OCI-LY1 (cell line): ENCODE measurements around the gene FCSK.
"Not testable (repeated sequence)": the region's sequence is repeated elsewhere in the genome, so short reads cannot be mapped to it uniquely, and the experiment has no call there.

Experiments
- H2AFZ ChIP-seq: fragments of 200-600 bp; sonication (generic), shearing (Covaris generic); 2 replicates; pipeline ENCODE4 v1.6.0; 2014; ENCODE audit warnings: antibody characterized with exemption, mild to moderate bottlenecking, low read length
- H3F3A ChIP-seq: fragments of 200-600 bp; sonication (generic), shearing (Covaris generic); 2 replicates; pipeline ENCODE4 v1.6.0; 2014; ENCODE audit warnings: mild to moderate bottlenecking, antibody characterized with exemption, low read length, moderate library complexity; ENCODE audit not compliant: insufficient read depth
- H3K27ac ChIP-seq: fragments of 200-600 bp; sonication (generic); 2 replicates; pipeline ENCODE4 v1.5.1; 2014; ENCODE audit warnings: low read length, mixed run types, mild to moderate bottlenecking, low read depth; ENCODE audit not compliant: poor library complexity, severe bottlenecking
- H3K27me3 ChIP-seq: fragments of 200-600 bp; sonication (generic); 2 replicates; pipeline ENCODE4 v1.6.0; 2014; ENCODE audit warnings: antibody characterized with exemption, mild to moderate bottlenecking, low read length, moderate library complexity; ENCODE audit not compliant: insufficient read depth
- H3K36me3 ChIP-seq: fragments of 200-600 bp; sonication (generic); 2 replicates; pipeline ENCODE4 v1.6.1; 2014; ENCODE audit warnings: mild to moderate bottlenecking, antibody characterized with exemption, low read length, moderate library complexity, mixed read lengths; ENCODE audit not compliant: insufficient read depth
- H3K4me1 ChIP-seq: fragments of 200-600 bp; sonication (generic); 2 replicates; pipeline ENCODE4 v1.5.1; 2014; ENCODE audit warnings: mild to moderate bottlenecking, low read length, moderate library complexity; ENCODE audit not compliant: insufficient read depth, severe bottlenecking
- H3K4me2 ChIP-seq: fragments of 200-600 bp; sonication (generic), shearing (Covaris generic); 2 replicates; pipeline ENCODE4 v1.6.1; 2014; ENCODE audit warnings: low read length
- H3K4me3 ChIP-seq: fragments of 200-600 bp; sonication (generic); 2 replicates; pipeline ENCODE4 v1.5.1; 2014; ENCODE audit warnings: low read length, low read depth, mild to moderate bottlenecking, mixed read lengths; ENCODE audit not compliant: poor library complexity, severe bottlenecking
- H3K79me2 ChIP-seq: fragments of 200-600 bp; shearing (Covaris generic); 2 replicates; pipeline ENCODE4 v1.6.1; 2016; ENCODE audit warnings: mixed run types, low read length, mixed read lengths; ENCODE audit not compliant: insufficient read depth
- H3K9ac ChIP-seq: fragments of 200-600 bp; sonication (generic), shearing (Covaris generic); 2 replicates; pipeline ENCODE4 v1.6.1; 2014; ENCODE audit warnings: mild to moderate bottlenecking, low read length, mixed read lengths
- H3K9me2 ChIP-seq: fragments of 200-600 bp; sonication (generic), shearing (Covaris generic); 2 replicates; pipeline ENCODE4 v1.6.1; 2014; ENCODE audit warnings: low read depth, mild to moderate bottlenecking, low read length, mixed read lengths
- H3K9me3 ChIP-seq: fragments of 200-600 bp; shearing (Covaris generic); 2 replicates; pipeline ENCODE4 v1.6.1; 2014; ENCODE audit warnings: low read length, mixed read lengths
- H4K20me1 ChIP-seq: fragments of 200-600 bp; sonication (generic), shearing (Covaris generic); 2 replicates; pipeline ENCODE4 v1.6.0; 2016; ENCODE audit warnings: mild to moderate bottlenecking, low read length; ENCODE audit not compliant: insufficient read depth
- EZH2 ChIP-seq: fragments of 200-600 bp; sonication (generic), shearing (Covaris generic); IDR thresholded peaks from 2 replicates; pipeline ENCODE4 v1.8.0; 2017; ENCODE audit warnings: borderline replicate concordance, mixed run types, mild to moderate bottlenecking, antibody characterized with exemption, low read length, moderate library complexity, mixed read lengths
- TF ChIP-seq, protein P1 (sequence below): fragments of 200-600 bp; sonication (generic), shearing (Covaris generic); IDR thresholded peaks from 2 replicates; pipeline ENCODE4 v1.5.1; 2017; ENCODE audit warnings: mild to moderate bottlenecking, antibody characterized with exemption, low read length, moderate library complexity, mixed read lengths

Gene FCSK

GRCh38 chr16:70454222-70455034 is at the start of gene FCSK:
Gene FCSK (plus strand): TSS chr16:70454595. CDS start chr16:70463191, 8,596 bp downstream.
- H3K4me1 ChIP-seq, result peaks cover 19% of the 10 kb centered on the region
- peak within 1 kb of the TSS; percentile 79 for H3K4me3 ChIP-seq
- H2AFZ ChIP-seq, result peak within 1 kb of the TSS; percentile 81
- H3K9me3 ChIP-seq, result no peaks in the 10 kb centered on the region
- peaks cover 3% of the 10 kb centered on the region; the same call in 1 of the 2 replicates for H3F3A ChIP-seq
- H3K9ac ChIP-seq, result peak within 1 kb of the TSS; percentile 82
- TF ChIP-seq, protein P1, sequence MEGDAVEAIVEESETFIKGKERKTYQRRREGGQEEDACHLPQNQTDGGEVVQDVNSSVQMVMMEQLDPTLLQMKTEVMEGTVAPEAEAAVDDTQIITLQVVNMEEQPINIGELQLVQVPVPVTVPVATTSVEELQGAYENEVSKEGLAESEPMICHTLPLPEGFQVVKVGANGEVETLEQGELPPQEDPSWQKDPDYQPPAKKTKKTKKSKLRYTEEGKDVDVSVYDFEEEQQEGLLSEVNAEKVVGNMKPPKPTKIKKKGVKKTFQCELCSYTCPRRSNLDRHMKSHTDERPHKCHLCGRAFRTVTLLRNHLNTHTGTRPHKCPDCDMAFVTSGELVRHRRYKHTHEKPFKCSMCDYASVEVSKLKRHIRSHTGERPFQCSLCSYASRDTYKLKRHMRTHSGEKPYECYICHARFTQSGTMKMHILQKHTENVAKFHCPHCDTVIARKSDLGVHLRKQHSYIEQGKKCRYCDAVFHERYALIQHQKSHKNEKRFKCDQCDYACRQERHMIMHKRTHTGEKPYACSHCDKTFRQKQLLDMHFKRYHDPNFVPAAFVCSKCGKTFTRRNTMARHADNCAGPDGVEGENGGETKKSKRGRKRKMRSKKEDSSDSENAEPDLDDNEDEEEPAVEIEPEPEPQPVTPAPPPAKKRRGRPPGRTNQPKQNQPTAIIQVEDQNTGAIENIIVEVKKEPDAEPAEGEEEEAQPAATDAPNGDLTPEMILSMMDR, result peak; percentile 45; the same call in 1 of the 2 replicates
- no peak for TF ChIP-seq EZH2
- H4K20me1 ChIP-seq, result no peaks in the 10 kb centered on the region
- H3K4me2 ChIP-seq, result peak within 1 kb of the TSS; percentile 83
- H3K9me2 ChIP-seq, result no peaks in the 10 kb centered on the region
- H3K36me3 ChIP-seq, result no peaks in the 10 kb centered on the region
- H3K79me2 ChIP-seq, result no peaks in the 10 kb centered on the region
- peak within 1 kb of the TSS; percentile 63 for H3K27ac ChIP-seq
- H3K27me3 ChIP-seq, result no peaks in the 10 kb centered on the region

GRCh38 chr16:70406104-70406503 is 48.3 kb upstream of the FCSK start:
- not testable (repeated sequence) for H3K4me3 ChIP-seq, H3F3A ChIP-seq, H3K27me3 ChIP-seq, H3K9me2 ChIP-seq, H3K9me3 ChIP-seq, H3K4me2 ChIP-seq, H4K20me1 ChIP-seq, H3K79me2 ChIP-seq, H3K9ac ChIP-seq, H2AFZ ChIP-seq, H3K36me3 ChIP-seq, H3K27ac ChIP-seq
- H3K4me1 ChIP-seq, result peaks cover 47% of the 10 kb centered on the region

GRCh38 chr16:70407811-70408274 is 46.6 kb upstream of the FCSK start:
- Histone ChIP-seq H3K4me1 (peaks cover 47% of the 10 kb centered on the region), H3K4me3 (peak overlapping the region; percentile 20)

More at GRCh38 chr16:70407811-70408274, 46.6 kb upstream of the FCSK start:
- TF ChIP-seq, protein P1, result no peak
- TF ChIP-seq EZH2, result no peak
- H2AFZ ChIP-seq, result no peak overlapping the region
- no peaks in the 10 kb centered on the region for H3K9me2 ChIP-seq
- no peaks in the 10 kb centered on the region for H4K20me1 ChIP-seq
- no peaks in the 10 kb centered on the region for H3K9me3 ChIP-seq
- H3K4me2 ChIP-seq, result peak overlapping the region; percentile 49
- no peaks in the 10 kb centered on the region for H3K79me2 ChIP-seq
- no peaks in the 10 kb centered on the region for H3K27me3 ChIP-seq
- peaks cover 13% of the 10 kb centered on the region for H3K36me3 ChIP-seq
- H3K9ac ChIP-seq, result peak overlapping the region; percentile 55
- peak overlapping the region; percentile 88 for H3K27ac ChIP-seq
- no peaks in the 10 kb centered on the region for H3F3A ChIP-seq
